Measurements from ENCODE around the gene TRIM14. TPM values are rescaled to one million over a fixed set of nuclear protein-coding genes. Genes with fewer than 3 reads are reported as not detected.
"Not testable (repeated sequence)": the region's sequence is repeated elsewhere in the genome, so short reads cannot be mapped to it uniquely, and the experiment has no call there.

The TRIM14 gene
- total RNA-seq, 2 donors from 2014 or later = 2.1 to 4.9 TPM

- H3K9me3 ChIP-seq = no peaks in the 10 kb centered on the region
- no peak overlapping the region for H3K4me3 ChIP-seq
- no peak overlapping the region for H3K27ac ChIP-seq
- WGBS, 2 donors = 63 to 68% methylated on average over 3 of the region's 3 CpGs
- no peak for DNase-seq
- no peaks in the 10 kb centered on the region for H3K36me3 ChIP-seq (replicated peaks in 1 of 2; ENCODE audit: insufficient read depth in 1 of 2, low read depth in 2 of 2)
- peaks cover 15% of the 10 kb centered on the region for H3K4me1 ChIP-seq
- ATAC-seq = no peak
- intact Hi-C loops (cut with DNase I) = no loop called here
- TF ChIP-seq POLR2A (IDR thresholded peaks at IDR 0.05) (no peak), CTCF (IDR thresholded peaks at IDR 0.05) (no peak)
- no peaks in the 10 kb centered on the region for H3K27me3 ChIP-seq
Observed at GRCh38 chr9:98120476-98120875, 1.5 kb upstream of the TRIM14 start.

- intact Hi-C loops (cut with DNase I) = no loop called here
- TF ChIP-seq POLR2A (IDR thresholded peaks at IDR 0.05) (no peak), CTCF (IDR thresholded peaks at IDR 0.05) (no peak)
- Histone ChIP-seq H3K9me3 (no peaks in the 10 kb centered on the region), H3K27me3 (no peaks in the 10 kb centered on the region), H3K4me3 (peak overlapping the region in 1 of 2 donors; percentile 90), H3K4me1 (peaks cover 15% of the 10 kb centered on the region), H3K27ac (peak overlapping the region in 3 of 4 donors; percentile 39 to 63 (median 52)), H3K36me3 (replicated peaks in 1 of 2; ENCODE audit: insufficient read depth in 1 of 2, low read depth in 2 of 2) (no peaks in the 10 kb centered on the region)
- DNase-seq = peak; percentile 39 to 60 (median 57)
- ATAC-seq = peak; percentile 58
- 41 to 74% methylated on average over 5 of the region's 5 CpGs for WGBS, 2 donors
Observed at GRCh38 chr9:98117984-98118639, 910 bp downstream of the TRIM14 start.

- ATAC-seq; H3K27me3 ChIP-seq; intact Hi-C loops (cut with DNase I); H3K27ac ChIP-seq; H3K36me3 ChIP-seq (replicated peaks in 1 of 2; ENCODE audit: insufficient read depth in 1 of 2, low read depth in 2 of 2); DNase-seq; H3K4me3 ChIP-seq; H3K9me3 ChIP-seq: not testable (repeated sequence)
- peaks cover 15% of the 10 kb centered on the region for H3K4me1 ChIP-seq
- WGBS, 2 donors = 94% methylated on average over 6 of the region's 6 CpGs
Observed at GRCh38 chr9:98117097-98117496, 1.9 kb downstream of the TRIM14 start.

- DNase-seq = no peak
Observed at GRCh38 chr9:98109052-98109451, 10.0 kb downstream of the TRIM14 start.

GRCh38 chr9:98108531-98109031 is 10.4 kb downstream of the TRIM14 start:
- ATAC-seq (no peak), DNase-seq (no peak)
- Histone ChIP-seq H3K36me3 (replicated peaks in 1 of 2; ENCODE audit: insufficient read depth in 1 of 2, low read depth in 2 of 2) (no peaks in the 10 kb centered on the region), H3K9me3 (no peaks in the 10 kb centered on the region), H3K4me1 (no peaks in the 10 kb centered on the region), H3K27ac (peak overlapping the region in 1 of 4 donors; percentile 49), H3K4me3 (no peak overlapping the region), H3K27me3 (no peaks in the 10 kb centered on the region)
- no peak for TF ChIP-seq CTCF (IDR thresholded peaks at IDR 0.05)
- no peak for TF ChIP-seq POLR2A (IDR thresholded peaks at IDR 0.05)
- intact Hi-C loops (cut with DNase I) = no loop called here
- WGBS, 2 donors = 76 to 88% methylated on average over 5 of the region's 5 CpGs

More at GRCh38 chr9:98109052-98109451, 10.0 kb downstream of the TRIM14 start:
- H3K9me3 ChIP-seq = no peaks in the 10 kb centered on the region
- no peak overlapping the region for H3K4me3 ChIP-seq
- no peak for ATAC-seq
- H3K36me3 ChIP-seq (replicated peaks in 1 of 2; ENCODE audit: insufficient read depth in 1 of 2, low read depth in 2 of 2) = no peaks in the 10 kb centered on the region
- no peaks in the 10 kb centered on the region for H3K27me3 ChIP-seq
- intact Hi-C loops (cut with DNase I) = no loop called here
- 80 to 89% methylated on average over 3 of the region's 3 CpGs for WGBS, 2 donors
- TF ChIP-seq CTCF (IDR thresholded peaks at IDR 0.05) (no peak), POLR2A (IDR thresholded peaks at IDR 0.05) (no peak)
- no peaks in the 10 kb centered on the region for H3K4me1 ChIP-seq
- peak overlapping the region in 1 of 4 donors; percentile 49 for H3K27ac ChIP-seq
